Bronchial epithelial cell (primary cell): ENCODE results near the gene RBM42. TPM values are rescaled to one million over a fixed set of nuclear protein-coding genes. Genes with fewer than 3 reads are reported as not detected.

Experiments used
- DNase-seq: peaks from one replicate; pipeline ENCODE4 v3.0.0-alpha.2; 2010; ENCODE audit warnings: low read depth
- FAIRE-seq: peaks from 2 replicates; lab custom pipeline; 2011; peaks lifted over from hg19 to GRCh38; lab: Jason Lieb, UNC
- H3K27me3 ChIP-seq: 2 replicates; pipeline ENCODE4 v1.5.1; 2011; ENCODE audit warnings: low read length; ENCODE audit not compliant: control insufficient read depth, insufficient read depth
- H3K36me3 ChIP-seq: 2 replicates; pipeline ENCODE4 v1.5.1; 2011; ENCODE audit warnings: low read length; ENCODE audit not compliant: control insufficient read depth, insufficient read depth
- H3K4me3 ChIP-seq: 2 replicates; pipeline ENCODE4 v1.5.1; 2011; ENCODE audit warnings: mild to moderate bottlenecking, low read depth, low read length, control low read depth
- CTCF ChIP-seq: IDR thresholded peaks from 2 replicates; pipeline ENCODE4 v1.5.1; 2011; ENCODE audit warnings: mild to moderate bottlenecking, moderate library complexity, low read length, control low read depth, inconsistent platforms; ENCODE audit not compliant: insufficient read depth, severe bottlenecking
- total RNA-seq: library from RNA; depleted of rRNA; stranded (reverse); fragments of >200 nt; gene quantifications from 2 replicates; pipeline ENCODE4 v1.2.1, GENCODE V29; 2014

The RBM42 gene
- total RNA-seq, 1 donor from 2014 or later: 33.4 TPM

- no peak for TF ChIP-seq CTCF
- FAIRE-seq: no peak
- Histone ChIP-seq H3K36me3 (no peaks in the 10 kb centered on the region), H3K27me3 (no peaks in the 10 kb centered on the region), H3K4me3 (peak overlapping the region; percentile 60)
- DNase-seq: peak; percentile 50
These were observed 14.7 kb downstream of the RBM42 start for GRCh38 chr19:35643255-35644205.

GRCh38 chr19:35644206-35644986 lies 15.6 kb downstream of the RBM42 start:
- FAIRE-seq (no peak), DNase-seq (peak; percentile 88)
- Histone ChIP-seq H3K4me3 (peak overlapping the region; percentile 60), H3K36me3 (no peaks in the 10 kb centered on the region), H3K27me3 (no peaks in the 10 kb centered on the region)
- no peak for TF ChIP-seq CTCF

GRCh38 chr19:35644987-35645679 lies 16.3 kb downstream of the RBM42 start:
- FAIRE-seq (no peak), DNase-seq (peak; percentile 42)
- no peaks in the 10 kb centered on the region for H3K36me3 ChIP-seq
- no peak for TF ChIP-seq CTCF
- H3K4me3 ChIP-seq: peak overlapping the region; percentile 60
- no peaks in the 10 kb centered on the region for H3K27me3 ChIP-seq

GRCh38 chr19:35645680-35646511 lies 17.1 kb downstream of the RBM42 start:
- Histone ChIP-seq H3K36me3 (peaks cover under 1% of the 10 kb centered on the region), H3K27me3 (no peaks in the 10 kb centered on the region), H3K4me3 (no peak overlapping the region)
- no peak for TF ChIP-seq CTCF
- DNase-seq (no peak), FAIRE-seq (no peak)
